ENCODE measurements around the gene ZNF160.
A peak's percentile ranks its signal among the peaks of the same experiment; 100 is the strongest.
"Not testable (repeated sequence)": the region's sequence is repeated elsewhere in the genome, so short reads cannot be mapped to it uniquely, and the experiment has no call there.

Gene ZNF160

GRCh38 chr19:53103234-53104203 is at the start of gene ZNF160:
Gene ZNF160 (minus strand): TSS chr19:53103422. CDS start chr19:53086276, 17,146 bp downstream.
- DNase-seq: peak; percentile 99

- no peak for DNase-seq
These were observed 44.4 kb upstream of the ZNF160 start for GRCh38 chr19:53147645-53148044.

- no peak for DNase-seq
These were observed 37.1 kb upstream of the ZNF160 start for GRCh38 chr19:53140351-53140750.

GRCh38 chr19:53136432-53136831 is 33.2 kb upstream of the ZNF160 start:
- no peak for DNase-seq

- peak; percentile 25 to 48 for DNase-seq
These were observed 29.1 kb upstream of the ZNF160 start, which contains the start of gene ZNF415 for GRCh38 chr19:53132141-53132991. Gene ZNF415 (minus strand): TSS chr19:53132910. CDS start chr19:53122676, 10,234 bp downstream.

- no peak for DNase-seq
These were observed 28.5 kb upstream of the ZNF160 start for GRCh38 chr19:53131727-53132126.

- DNase-seq: no peak
These were observed 27.9 kb upstream of the ZNF160 start for GRCh38 chr19:53131085-53131590.

GRCh38 chr19:53130506-53130905 is 27.3 kb upstream of the ZNF160 start:
- DNase-seq: no peak

- DNase-seq: not testable (repeated sequence)
These were observed 23.7 kb upstream of the ZNF160 start for GRCh38 chr19:53126733-53127526.

GRCh38 chr19:53123400-53123799 is 20.2 kb upstream of the ZNF160 start:
- no peak for DNase-seq

- DNase-seq: no peak
These were observed 9.1 kb upstream of the ZNF160 start for GRCh38 chr19:53112286-53112685.

- no peak for DNase-seq
These were observed 6.3 kb upstream of the ZNF160 start for GRCh38 chr19:53109527-53109926.

GRCh38 chr19:53102756-53103233 is 427 bp downstream of the ZNF160 start:
- DNase-seq: peak; percentile 32 to 49

- DNase-seq: no peak
These were observed 941 bp downstream of the ZNF160 start for GRCh38 chr19:53102206-53102755.

GRCh38 chr19:53101518-53101917 is 1.7 kb downstream of the ZNF160 start:
- no peak for DNase-seq

GRCh38 chr19:53098570-53098969 is 4.7 kb downstream of the ZNF160 start:
- not testable (repeated sequence) for DNase-seq

- DNase-seq: not testable (repeated sequence)
These were observed 6.1 kb downstream of the ZNF160 start for GRCh38 chr19:53096982-53097690.

GRCh38 chr19:53096579-53096978 is 6.6 kb downstream of the ZNF160 start:
- DNase-seq: not testable (repeated sequence)

- DNase-seq: no peak
These were observed 8.3 kb downstream of the ZNF160 start for GRCh38 chr19:53094754-53095575.

GRCh38 chr19:53092723-53093122 is 10.5 kb downstream of the ZNF160 start:
- no peak for DNase-seq

Measured in stimulated activated CD4-positive, alpha-beta T cell treated with anti-CD3 and anti-CD28 coated beads, Interleukin-2, amount 100 ng/mL, for 24 hours (primary cell).